ENCODE results near the gene RABGEF1.

DNA sequence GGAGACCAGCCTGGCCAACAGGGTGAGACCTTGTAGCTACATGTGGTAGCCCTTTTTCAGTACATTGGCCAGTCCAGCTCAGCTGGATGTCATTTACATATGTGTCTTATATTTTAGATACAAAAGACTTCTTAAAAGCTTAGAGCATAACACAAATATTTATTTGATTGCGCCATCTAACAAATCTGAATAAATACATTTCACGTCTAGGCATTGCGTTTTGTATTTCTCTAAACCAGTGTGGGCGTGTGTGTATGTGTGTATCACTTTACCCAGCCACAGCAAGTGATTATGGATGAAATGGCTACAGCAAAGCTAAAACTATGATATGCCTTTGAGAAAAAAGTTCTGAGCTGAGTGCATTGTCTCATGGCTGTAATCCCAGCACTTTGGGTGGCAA lies 14.0 kb downstream of the RABGEF1 start:
- TF ChIP-seq, protein P1, sequence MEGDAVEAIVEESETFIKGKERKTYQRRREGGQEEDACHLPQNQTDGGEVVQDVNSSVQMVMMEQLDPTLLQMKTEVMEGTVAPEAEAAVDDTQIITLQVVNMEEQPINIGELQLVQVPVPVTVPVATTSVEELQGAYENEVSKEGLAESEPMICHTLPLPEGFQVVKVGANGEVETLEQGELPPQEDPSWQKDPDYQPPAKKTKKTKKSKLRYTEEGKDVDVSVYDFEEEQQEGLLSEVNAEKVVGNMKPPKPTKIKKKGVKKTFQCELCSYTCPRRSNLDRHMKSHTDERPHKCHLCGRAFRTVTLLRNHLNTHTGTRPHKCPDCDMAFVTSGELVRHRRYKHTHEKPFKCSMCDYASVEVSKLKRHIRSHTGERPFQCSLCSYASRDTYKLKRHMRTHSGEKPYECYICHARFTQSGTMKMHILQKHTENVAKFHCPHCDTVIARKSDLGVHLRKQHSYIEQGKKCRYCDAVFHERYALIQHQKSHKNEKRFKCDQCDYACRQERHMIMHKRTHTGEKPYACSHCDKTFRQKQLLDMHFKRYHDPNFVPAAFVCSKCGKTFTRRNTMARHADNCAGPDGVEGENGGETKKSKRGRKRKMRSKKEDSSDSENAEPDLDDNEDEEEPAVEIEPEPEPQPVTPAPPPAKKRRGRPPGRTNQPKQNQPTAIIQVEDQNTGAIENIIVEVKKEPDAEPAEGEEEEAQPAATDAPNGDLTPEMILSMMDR (conservative IDR thresholded peaks at IDR 0.05): no peak
- TF ChIP-seq EZH2 (IDR thresholded peaks at IDR 0.05; ENCODE audit: low read depth): no peak

Measured in PC-9 (cell line).